Measurements from ENCODE around the gene C1QTNF3.
"Not testable (repeated sequence)": the region's sequence is repeated elsewhere in the genome, so short reads cannot be mapped to it uniquely, and the experiment has no call there.

C1QTNF3 gene

GRCh38 chr5:34047774-34048572 is 5.0 kb upstream of the C1QTNF3 start:
- DNase-seq = no peak

- no peak for DNase-seq
Observed at GRCh38 chr5:34047143-34047542, 4.1 kb upstream of the C1QTNF3 start.

GRCh38 chr5:34045996-34046395 is 3.0 kb upstream of the C1QTNF3 start:
- DNase-seq = no peak

- DNase-seq = no peak
Observed at GRCh38 chr5:34045023-34045422, 2.0 kb upstream of the C1QTNF3 start.

GRCh38 chr5:34042321-34042720 is 692 bp downstream of the C1QTNF3 start:
- DNase-seq = peak; percentile 55

- no peak for DNase-seq
Observed at GRCh38 chr5:34041247-34041972, 1.6 kb downstream of the C1QTNF3 start.

- peak; percentile 14 for DNase-seq
Observed at GRCh38 chr5:34040472-34040871, 2.5 kb downstream of the C1QTNF3 start.

- DNase-seq = no peak
Observed at GRCh38 chr5:34039398-34040157, 3.4 kb downstream of the C1QTNF3 start.

GRCh38 chr5:34038838-34039237 is 4.2 kb downstream of the C1QTNF3 start:
- DNase-seq = no peak

GRCh38 chr5:34038390-34038789 is 4.6 kb downstream of the C1QTNF3 start:
- DNase-seq = no peak

- no peak for DNase-seq
Observed at GRCh38 chr5:34037726-34038125, 5.3 kb downstream of the C1QTNF3 start.

GRCh38 chr5:34035756-34036155 is 7.3 kb downstream of the C1QTNF3 start:
- DNase-seq = no peak

GRCh38 chr5:34034534-34035327 is 8.3 kb downstream of the C1QTNF3 start:
- DNase-seq = no peak

GRCh38 chr5:34031966-34032365 is 11.0 kb downstream of the C1QTNF3 start:
- no peak for DNase-seq

- no peak for DNase-seq
Observed at GRCh38 chr5:34031117-34031516, 11.9 kb downstream of the C1QTNF3 start.

GRCh38 chr5:34030585-34030984 is 12.4 kb downstream of the C1QTNF3 start:
- DNase-seq = not testable (repeated sequence)

GRCh38 chr5:34030048-34030447 is 13.0 kb downstream of the C1QTNF3 start:
- no peak for DNase-seq

GRCh38 chr5:34028349-34028748 is 14.7 kb downstream of the C1QTNF3 start:
- no peak for DNase-seq

- DNase-seq = no peak
Observed at GRCh38 chr5:34026089-34026761, 16.8 kb downstream of the C1QTNF3 start.

GRCh38 chr5:34022121-34022705 is 20.8 kb downstream of the C1QTNF3 start:
- no peak for DNase-seq

- no peak for DNase-seq
Observed at GRCh38 chr5:34021334-34021733, 21.7 kb downstream of the C1QTNF3 start.

- no peak for DNase-seq
Observed at GRCh38 chr5:34020726-34021125, 22.3 kb downstream of the C1QTNF3 start.
